Brain microvascular endothelial cell (primary cell): Measurements from ENCODE around the gene UBAP1.

ENCODE experiments used
- DNase-seq: peaks from one replicate; pipeline ENCODE4 v3.0.0-alpha.2; 2020
- H3K27ac ChIP-seq: fragments of 250-450 bp; sonication (Bioruptor Pico); 2 replicates; pipeline ENCODE4 v1.5.1; 2020; ENCODE audit warnings: mild to moderate bottlenecking, moderate library complexity
- H3K27me3 ChIP-seq: fragments of 250-450 bp; sonication (Bioruptor Pico); replicated peaks from 2 replicates; pipeline ENCODE4 v1.5.1; 2020; ENCODE audit warnings: mild to moderate bottlenecking
- H3K36me3 ChIP-seq: fragments of 250-450 bp; sonication (Bioruptor Pico); replicated peaks from 2 replicates; pipeline ENCODE4 v1.5.1; 2020; ENCODE audit warnings: mild to moderate bottlenecking
- H3K4me3 ChIP-seq: 2 replicates; pipeline ENCODE4 v1.5.1; 2011; ENCODE audit warnings: low read depth, mild to moderate bottlenecking, control low read depth, low read length, moderate library complexity
- in situ Hi-C: cut with HindIII; loops from 2 replicates; pipeline ENCODE4 v1.10.0; 2017; ENCODE audit warnings: low sequenced_read_pairs, low pct_ligation_motif_present
- TF ChIP-seq, protein P1 (sequence below): IDR thresholded peaks from 2 replicates; pipeline ENCODE4 v1.5.1; 2011; ENCODE audit warnings: low read depth, mild to moderate bottlenecking, moderate library complexity, low read length, control low read depth, inconsistent platforms; ENCODE audit errors: missing control alignments

Gene UBAP1

DNA sequence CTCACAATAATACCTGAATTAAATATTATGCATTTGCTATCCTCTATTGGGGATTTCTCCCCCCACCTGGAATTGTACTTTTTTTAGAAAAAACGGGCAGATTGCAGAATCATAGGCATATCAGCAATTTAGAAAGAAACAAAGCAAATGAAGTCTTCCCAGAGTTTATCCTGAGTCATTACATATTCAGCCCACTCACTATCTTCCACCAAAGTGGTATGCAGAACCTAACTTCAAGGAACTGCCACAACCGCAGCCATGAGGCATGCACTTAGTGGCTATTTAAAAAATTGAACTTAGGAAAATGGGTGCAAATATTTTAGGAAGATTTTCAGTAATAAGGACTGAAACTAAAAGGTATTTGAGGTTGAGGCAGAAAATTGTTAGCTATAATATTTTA is 48.6 kb downstream of the UBAP1 start:
- in situ Hi-C loops: no loop called here
- Histone ChIP-seq H3K4me3 (no peak overlapping the region), H3K27me3 (no peaks in the 10 kb centered on the region), H3K27ac (peak overlapping the region; percentile 51), H3K36me3 (peaks cover 3% of the 10 kb centered on the region)
- peak; percentile 59 for DNase-seq
- TF ChIP-seq, protein P1, sequence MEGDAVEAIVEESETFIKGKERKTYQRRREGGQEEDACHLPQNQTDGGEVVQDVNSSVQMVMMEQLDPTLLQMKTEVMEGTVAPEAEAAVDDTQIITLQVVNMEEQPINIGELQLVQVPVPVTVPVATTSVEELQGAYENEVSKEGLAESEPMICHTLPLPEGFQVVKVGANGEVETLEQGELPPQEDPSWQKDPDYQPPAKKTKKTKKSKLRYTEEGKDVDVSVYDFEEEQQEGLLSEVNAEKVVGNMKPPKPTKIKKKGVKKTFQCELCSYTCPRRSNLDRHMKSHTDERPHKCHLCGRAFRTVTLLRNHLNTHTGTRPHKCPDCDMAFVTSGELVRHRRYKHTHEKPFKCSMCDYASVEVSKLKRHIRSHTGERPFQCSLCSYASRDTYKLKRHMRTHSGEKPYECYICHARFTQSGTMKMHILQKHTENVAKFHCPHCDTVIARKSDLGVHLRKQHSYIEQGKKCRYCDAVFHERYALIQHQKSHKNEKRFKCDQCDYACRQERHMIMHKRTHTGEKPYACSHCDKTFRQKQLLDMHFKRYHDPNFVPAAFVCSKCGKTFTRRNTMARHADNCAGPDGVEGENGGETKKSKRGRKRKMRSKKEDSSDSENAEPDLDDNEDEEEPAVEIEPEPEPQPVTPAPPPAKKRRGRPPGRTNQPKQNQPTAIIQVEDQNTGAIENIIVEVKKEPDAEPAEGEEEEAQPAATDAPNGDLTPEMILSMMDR: no peak

DNA sequence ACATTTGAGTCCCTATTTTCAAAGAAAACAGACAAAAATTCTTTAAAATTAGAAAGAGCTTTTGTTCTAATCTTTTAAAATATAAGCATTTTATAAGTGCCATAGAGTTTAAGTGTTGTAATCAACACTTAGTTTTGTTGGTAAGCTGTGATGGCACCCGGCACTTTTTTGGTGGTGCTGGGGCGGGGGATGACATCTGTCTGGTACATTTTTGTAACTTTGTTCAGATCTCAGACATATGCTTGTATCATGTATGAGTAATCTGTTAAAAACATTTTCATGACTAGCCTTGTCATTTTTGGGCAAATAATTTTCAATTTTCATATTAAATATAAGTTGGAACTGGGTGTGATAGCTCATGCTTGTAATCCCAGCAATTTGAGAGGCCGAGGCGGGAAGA is 51.7 kb downstream of the UBAP1 start:
- in situ Hi-C loops: no loop called here
- DNase-seq: no peak
- TF ChIP-seq, protein P1: no peak
- peaks cover 6% of the 10 kb centered on the region for H3K36me3 ChIP-seq
- no peak overlapping the region for H3K27ac ChIP-seq
- H3K27me3 ChIP-seq: no peaks in the 10 kb centered on the region
- no peak overlapping the region for H3K4me3 ChIP-seq

DNA sequence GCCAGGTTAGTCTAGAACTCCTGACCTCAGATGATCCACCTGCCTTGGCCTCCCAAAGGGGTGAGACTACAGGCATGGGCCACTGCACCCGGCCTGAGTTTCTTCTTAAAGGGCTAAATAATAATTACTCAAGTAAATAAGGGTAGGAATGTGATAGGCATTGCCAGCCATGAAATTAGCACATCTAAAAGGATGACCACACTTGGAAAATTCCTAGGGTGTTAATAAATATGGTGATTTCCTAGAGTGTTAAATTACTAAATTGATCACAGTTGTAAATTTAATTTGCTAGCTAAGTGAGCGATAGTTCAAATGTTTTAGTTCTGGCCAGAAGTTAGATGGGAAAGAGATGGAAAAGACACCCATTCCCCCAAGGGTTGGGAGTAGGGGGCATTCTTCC is 53.4 kb downstream of the UBAP1 start:
- no peak for DNase-seq
- no peak overlapping the region for H3K27ac ChIP-seq
- TF ChIP-seq, protein P1: no peak
- H3K36me3 ChIP-seq: peaks cover 14% of the 10 kb centered on the region
- no peak overlapping the region for H3K4me3 ChIP-seq
- in situ Hi-C loops: no loop called here
- no peaks in the 10 kb centered on the region for H3K27me3 ChIP-seq

DNA sequence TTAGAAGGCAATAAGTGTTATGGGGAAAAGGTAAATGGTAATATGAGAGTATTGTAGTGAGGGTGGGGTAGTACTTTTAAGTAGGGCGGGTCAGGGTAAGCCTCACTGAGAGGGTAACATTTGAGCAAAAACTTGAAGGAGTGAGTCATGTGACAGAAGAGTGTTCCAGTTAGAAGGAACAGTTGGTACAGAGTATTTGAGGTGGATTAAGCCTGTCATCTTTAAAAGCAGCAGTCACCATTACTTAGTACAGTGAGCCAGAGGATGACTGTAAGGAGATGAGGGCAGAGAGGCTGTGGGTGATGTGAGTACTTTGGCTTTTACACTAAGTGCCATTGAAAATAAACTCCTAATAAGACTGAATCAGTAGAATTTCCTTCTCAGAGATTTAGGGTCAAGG is 54.8 kb downstream of the UBAP1 start:
- H3K4me3 ChIP-seq: no peak overlapping the region
- H3K36me3 ChIP-seq: peaks cover 19% of the 10 kb centered on the region
- no peak for DNase-seq
- no peak overlapping the region for H3K27ac ChIP-seq
- TF ChIP-seq, protein P1: no peak
- no peaks in the 10 kb centered on the region for H3K27me3 ChIP-seq
- in situ Hi-C loops: no loop called here

DNA sequence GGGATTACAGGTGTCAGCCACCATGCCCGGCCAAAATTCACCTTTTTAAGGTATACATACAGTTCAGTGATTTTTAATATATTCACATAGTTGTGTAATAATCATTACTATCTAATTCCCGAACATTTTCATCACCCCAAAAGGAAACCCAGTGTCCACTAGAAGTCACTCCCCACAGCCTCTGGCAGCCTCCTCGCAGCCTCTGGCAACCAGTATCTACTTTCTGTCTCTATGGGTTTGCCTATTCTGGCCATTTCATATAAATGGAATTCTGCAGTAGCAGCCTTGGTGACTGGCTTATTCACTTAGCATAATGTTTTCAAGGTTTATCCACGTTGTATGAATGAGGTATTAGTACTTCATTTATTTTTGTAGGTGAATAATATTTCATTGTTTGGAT is 59.0 kb downstream of the UBAP1 start:
- H3K4me3 ChIP-seq: no peak overlapping the region
- TF ChIP-seq, protein P1: no peak
- no peak for DNase-seq
- H3K36me3 ChIP-seq: peaks cover 38% of the 10 kb centered on the region
- in situ Hi-C loops: no loop called here
- no peak overlapping the region for H3K27ac ChIP-seq
- no peaks in the 10 kb centered on the region for H3K27me3 ChIP-seq

DNA sequence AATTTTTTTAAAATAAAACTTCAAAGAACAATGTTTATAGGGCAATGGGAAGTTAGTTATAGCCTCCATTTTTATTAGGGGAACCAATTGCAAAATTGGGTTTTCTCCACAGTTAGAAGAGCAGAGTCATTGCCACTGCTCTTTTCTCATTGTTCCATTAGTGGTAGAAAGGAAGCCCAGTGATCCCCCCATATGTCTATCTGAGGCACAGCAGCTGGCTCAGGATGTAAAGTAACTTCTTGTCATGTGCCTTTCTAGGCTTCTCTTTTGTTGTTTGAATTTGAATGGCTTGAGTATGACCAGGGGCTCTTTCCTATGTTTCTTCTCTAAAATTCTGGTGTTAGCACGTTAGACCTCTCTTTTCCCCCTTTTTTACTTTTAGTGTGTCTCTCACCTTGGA is 61.2 kb downstream of the UBAP1 start:
- H3K36me3 ChIP-seq: peaks cover 37% of the 10 kb centered on the region
- H3K27me3 ChIP-seq: no peaks in the 10 kb centered on the region
- TF ChIP-seq, protein P1: no peak
- in situ Hi-C loops: no loop called here
- no peak overlapping the region for H3K27ac ChIP-seq
- no peak for DNase-seq
- H3K4me3 ChIP-seq: no peak overlapping the region
